NCI-H748 treated with DMSO at 0.1 percent for 48 hours (cell line): ENCODE measurements around the gene BBS1.
A peak's percentile ranks its signal among the peaks of the same experiment; 100 is the strongest.
"Not testable (repeated sequence)": the region's sequence is repeated elsewhere in the genome, so short reads cannot be mapped to it uniquely, and the experiment has no call there.

Experiments used
- DNase-seq: peaks from one replicate; lab custom pipeline; 2025; lab: John Stamatoyannopoulos, UW

The BBS1 gene

GRCh38 chr11:66524304-66525040 lies 14.0 kb downstream of the BBS1 start:
- DNase-seq = no peak

- DNase-seq = no peak
These were observed 18.6 kb downstream of the BBS1 start for GRCh38 chr11:66529069-66529468.

GRCh38 chr11:66529655-66530054 lies 19.2 kb downstream of the BBS1 start:
- no peak for DNase-seq

GRCh38 chr11:66530927-66531709 lies 20.7 kb downstream of the BBS1 start:
- DNase-seq = no peak

GRCh38 chr11:66531841-66532240 lies 21.4 kb downstream of the BBS1 start:
- DNase-seq = no peak

GRCh38 chr11:66532784-66533183 lies 22.3 kb downstream of the BBS1 start:
- no peak for DNase-seq

- DNase-seq = no peak
These were observed 28.9 kb downstream of the BBS1 start for GRCh38 chr11:66539170-66539869.

GRCh38 chr11:66539870-66540213 lies 29.4 kb downstream of the BBS1 start:
- DNase-seq = no peak

- DNase-seq = not testable (repeated sequence)
These were observed 30.2 kb downstream of the BBS1 start for GRCh38 chr11:66540598-66540997.

GRCh38 chr11:66541892-66542291 lies 31.5 kb downstream of the BBS1 start:
- no peak for DNase-seq

GRCh38 chr11:66542362-66542761 lies 31.9 kb downstream of the BBS1 start:
- no peak for DNase-seq

- no peak for DNase-seq
These were observed 33.0 kb downstream of the BBS1 start for GRCh38 chr11:66543263-66544107.

- not testable (repeated sequence) for DNase-seq
These were observed 34.5 kb downstream of the BBS1 start for GRCh38 chr11:66544952-66545351.

- peak; percentile 88 for DNase-seq
These were observed 35.4 kb downstream of the BBS1 start, which contains the start of gene ZDHHC24 for GRCh38 chr11:66545701-66546367. ZDHHC24 (minus strand) TSS chr11:66546048; CDS start chr11:66546003, 45 bp downstream.

GRCh38 chr11:66546368-66546965 lies 36.0 kb downstream of the BBS1 start, which contains the start of gene ACTN3:
ACTN3 (plus strand) TSS chr11:66546903; CDS start chr11:66546938, 35 bp downstream.
- DNase-seq = no peak

GRCh38 chr11:66546966-66547661 lies 36.7 kb downstream of the BBS1 start:
- DNase-seq = no peak

GRCh38 chr11:66547662-66548009 lies 37.2 kb downstream of the BBS1 start:
- no peak for DNase-seq

- DNase-seq = no peak
These were observed 37.6 kb downstream of the BBS1 start for GRCh38 chr11:66548041-66548440.

- no peak for DNase-seq
These were observed 38.6 kb downstream of the BBS1 start for GRCh38 chr11:66548774-66549630.
